ENCODE results near the gene VSTM2B.

- TF ChIP-seq CTCF (IDR thresholded peaks at IDR 0.05) (no peak), POLR2A (IDR thresholded peaks at IDR 0.05) (no peak), EP300 (IDR thresholded peaks at IDR 0.05; ENCODE audit: low read depth) (no peak)
These were observed 17.0 kb downstream of the VSTM2B start for GRCh38 chr19:29542776-29543175.
